Raji (cell line): ENCODE measurements around the gene OR51E1.

Experiments used
- POLR2A ChIP-seq: IDR thresholded peaks from 2 replicates; pipeline ENCODE4 v1.6.1; 2011; ENCODE audit warnings: low read depth, low read length, control low read depth; ENCODE audit not compliant: insufficient read depth

The OR51E1 gene

GRCh38 chr11:4682623-4683419 is 39.0 kb downstream of the OR51E1 start:
- TF ChIP-seq POLR2A: no peak

GRCh38 chr11:4684631-4685285 is 41.0 kb downstream of the OR51E1 start:
- no peak for TF ChIP-seq POLR2A

GRCh38 chr11:4695442-4695841 is 51.7 kb downstream of the OR51E1 start:
- TF ChIP-seq POLR2A: no peak

DNA sequence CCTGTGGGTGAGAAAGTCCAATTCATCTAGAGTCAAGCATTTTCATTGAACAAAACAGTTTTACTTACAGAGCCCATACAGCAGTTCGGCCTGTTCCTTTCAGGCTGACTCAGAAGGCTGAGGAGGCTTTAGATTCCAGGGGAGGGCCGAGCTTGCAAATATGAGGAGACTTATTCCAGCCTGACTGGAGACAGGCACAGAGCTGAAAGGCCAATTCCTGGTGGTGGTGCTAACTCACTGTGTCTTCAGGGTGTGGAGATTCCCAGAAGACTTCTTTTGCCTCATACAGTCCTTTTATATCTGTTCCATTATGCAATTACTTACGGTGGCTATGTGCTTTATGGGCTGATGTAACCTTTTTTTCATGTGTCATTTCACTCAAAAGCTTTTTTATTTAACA is 53.8 kb downstream of the OR51E1 start, which contains the start of gene OR51E2:
TSS of gene OR51E2 (minus strand) at position 269 of the 400 bp plus-strand sequence. CDS start 15,142 bp downstream, outside the sequence.
- TF ChIP-seq POLR2A: no peak

DNA sequence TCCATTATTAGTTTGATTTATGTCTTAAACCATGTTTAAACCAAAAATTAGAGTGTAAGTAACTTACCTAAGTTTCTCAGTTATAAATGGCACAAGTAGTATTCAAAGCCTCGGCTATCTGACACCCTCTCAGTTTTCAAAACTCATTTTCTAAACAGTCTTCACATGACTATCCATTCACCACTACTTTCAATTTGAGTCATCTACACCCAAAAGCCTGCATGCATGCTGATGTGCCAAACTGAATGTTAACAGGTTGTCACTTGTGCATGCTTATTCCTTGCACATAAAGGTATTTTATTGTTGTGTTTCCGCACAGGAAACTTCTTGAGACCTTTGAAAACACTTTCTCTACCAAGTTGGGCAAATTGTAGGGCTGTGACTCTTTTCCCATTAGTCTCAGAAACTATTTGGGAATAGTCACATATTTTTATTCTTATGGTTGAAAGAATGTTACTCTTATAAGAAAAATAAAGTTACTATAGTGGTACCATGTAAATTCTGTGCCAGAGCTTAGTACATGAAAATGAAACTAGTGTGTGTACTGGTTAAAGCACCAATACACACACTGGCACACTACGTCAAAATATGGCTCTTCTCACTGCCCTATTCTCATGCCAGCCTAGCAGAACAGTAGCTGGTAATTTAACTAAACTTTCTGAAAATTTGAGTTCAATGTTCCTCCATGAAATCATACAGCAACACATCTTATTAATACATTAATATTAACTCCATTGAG is 56.1 kb downstream of the OR51E1 start:
- no peak for TF ChIP-seq POLR2A

- no peak for TF ChIP-seq POLR2A
Measured at GRCh38 chr11:4700436-4700820, 56.6 kb downstream of the OR51E1 start.

DNA sequence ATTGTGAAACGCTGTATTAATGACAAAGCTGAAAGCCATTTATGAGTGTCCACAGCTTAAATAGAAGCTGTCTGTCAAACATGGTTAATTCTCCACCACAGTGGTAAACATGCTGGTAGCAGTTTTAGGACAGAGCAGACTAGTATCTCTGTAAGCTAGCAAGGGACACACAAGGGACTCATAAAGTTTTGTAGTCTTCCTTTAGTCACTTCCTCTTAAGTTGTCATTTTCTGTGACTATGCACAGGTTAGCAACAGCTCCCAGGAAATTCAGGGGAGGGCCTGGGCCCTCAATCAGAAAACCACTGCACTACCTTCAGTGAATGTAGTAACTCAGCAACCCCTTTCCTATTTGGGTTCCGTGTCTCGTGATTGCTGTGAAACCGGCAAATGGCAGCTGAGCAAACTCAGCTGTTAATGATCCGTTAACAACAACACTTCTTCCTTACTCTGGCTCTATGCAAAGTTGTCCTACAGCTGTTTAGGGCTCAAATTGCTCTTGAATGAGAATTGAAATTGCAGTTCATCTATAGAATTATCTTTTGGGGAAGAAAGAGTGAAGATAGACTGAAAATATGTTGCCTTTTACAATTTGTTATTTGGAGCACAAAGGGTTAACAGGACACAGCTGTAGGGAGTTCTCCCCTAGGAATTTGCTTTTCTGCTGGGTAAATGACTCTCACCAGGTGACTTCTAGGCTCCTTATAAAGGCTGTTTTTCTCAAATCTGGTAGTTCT is 60.4 kb downstream of the OR51E1 start, which contains the start of gene MMP26:
TSS of gene MMP26 (plus strand) at position 731 of the 736 bp plus-strand sequence.
- no peak for TF ChIP-seq POLR2A

DNA sequence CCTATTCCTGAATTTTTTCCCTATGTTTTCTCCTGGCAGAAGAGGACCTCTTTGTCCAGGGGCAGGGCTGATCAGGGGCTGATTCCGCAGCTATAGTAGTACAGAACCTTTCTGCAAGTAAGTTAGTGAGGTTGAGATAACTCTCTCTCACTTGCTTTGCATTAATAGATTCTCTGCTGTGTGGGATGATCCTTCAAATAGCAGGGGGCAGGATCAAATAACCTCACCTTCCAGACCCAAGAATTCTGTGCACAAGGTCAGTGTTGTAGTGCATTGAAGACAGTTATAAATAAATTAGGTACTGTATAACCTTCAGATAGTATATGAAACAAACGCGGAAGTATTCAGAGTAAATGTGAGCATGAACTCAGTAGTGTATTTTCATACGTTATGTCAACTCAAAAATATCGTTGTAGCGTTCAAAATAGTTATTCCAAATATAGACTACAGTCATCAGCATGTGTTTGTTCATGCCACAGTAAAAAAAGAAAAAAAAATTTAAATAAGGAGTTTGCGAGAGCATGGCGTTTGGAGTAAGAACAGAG is 61.1 kb downstream of the OR51E1 start:
- TF ChIP-seq POLR2A: no peak
